ENCODE data around the gene AKAP12. TPM values are rescaled to one million over a fixed set of nuclear protein-coding genes. Genes with fewer than 3 reads are reported as not detected.

The AKAP12 gene

Small RNA genes within 50 kb of the gene (small RNA-seq; reads per million reads assigned to genes)
- gene RF00019 (ENCODE audit: low read depth), result not detected
- not detected for gene RNU6-1247P (ENCODE audit: low read depth)
- not detected for gene RNU6-300P (ENCODE audit: low read depth)
- gene RNY4P20 (ENCODE audit: low read depth), result 25.3 reads per million, percentile 88 among the genes with 10 or more reads in this experiment

All from mesenchymal stem cell (in vitro differentiated cells and primary cell).